Measurements from ENCODE around the gene IL2RA. TPM values are rescaled to one million over a fixed set of nuclear protein-coding genes. Genes with fewer than 3 reads are reported as not detected.
A peak's percentile ranks its signal among the peaks of the same experiment; 100 is the strongest.

IL2RA gene
- total RNA-seq, 1 experiment from 2014 or later: not detected

DNA sequence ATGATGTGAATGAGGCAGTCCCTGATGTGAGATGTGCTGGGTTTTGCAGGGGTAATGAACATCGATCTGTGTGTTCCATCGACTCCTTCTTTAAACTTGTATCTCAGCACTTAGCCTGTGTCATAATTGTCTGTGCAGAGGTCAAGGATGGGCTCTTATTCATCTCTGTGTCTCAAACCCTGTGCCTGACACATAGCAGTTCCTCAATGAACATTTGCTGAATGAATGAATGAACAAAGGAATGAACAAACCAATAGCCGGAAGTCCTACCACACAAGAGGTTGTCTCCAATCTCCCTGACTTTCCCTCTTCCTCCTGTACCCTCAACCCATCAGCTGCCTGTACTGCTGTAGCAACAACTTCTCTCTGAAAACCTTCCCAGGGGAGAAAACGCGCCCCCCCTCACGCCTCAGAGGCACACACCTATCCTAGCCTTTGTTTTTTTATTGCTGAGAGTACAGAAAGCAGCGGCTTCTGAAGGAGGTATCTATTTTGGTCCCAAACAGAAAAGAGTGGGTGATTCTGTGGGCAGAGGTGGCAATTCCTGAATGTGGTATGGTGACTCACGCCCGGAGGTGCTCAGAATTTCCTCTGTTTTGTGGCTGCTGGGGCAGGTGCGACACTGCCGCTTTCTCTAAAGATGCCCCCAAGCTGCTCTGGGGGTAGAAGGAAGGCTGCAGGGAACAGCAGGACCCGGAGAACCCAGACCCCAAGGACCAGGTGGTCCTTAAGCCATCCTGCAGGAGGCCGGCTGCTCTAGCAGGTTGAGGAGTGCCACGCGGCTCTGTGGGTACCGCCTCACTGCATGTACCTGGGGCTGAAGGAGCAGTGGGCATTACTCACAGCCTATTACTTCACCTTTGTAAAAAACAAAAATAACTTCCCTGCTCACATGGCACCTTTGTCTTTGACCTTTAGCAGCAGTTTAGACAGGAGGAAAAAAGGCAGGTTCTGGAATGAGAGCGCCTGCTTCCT is 9.6 kb downstream of the IL2RA start:
- POLR2A ChIA-PET (ENCODE audit: low non-redundant PET): no interaction called here

DNA sequence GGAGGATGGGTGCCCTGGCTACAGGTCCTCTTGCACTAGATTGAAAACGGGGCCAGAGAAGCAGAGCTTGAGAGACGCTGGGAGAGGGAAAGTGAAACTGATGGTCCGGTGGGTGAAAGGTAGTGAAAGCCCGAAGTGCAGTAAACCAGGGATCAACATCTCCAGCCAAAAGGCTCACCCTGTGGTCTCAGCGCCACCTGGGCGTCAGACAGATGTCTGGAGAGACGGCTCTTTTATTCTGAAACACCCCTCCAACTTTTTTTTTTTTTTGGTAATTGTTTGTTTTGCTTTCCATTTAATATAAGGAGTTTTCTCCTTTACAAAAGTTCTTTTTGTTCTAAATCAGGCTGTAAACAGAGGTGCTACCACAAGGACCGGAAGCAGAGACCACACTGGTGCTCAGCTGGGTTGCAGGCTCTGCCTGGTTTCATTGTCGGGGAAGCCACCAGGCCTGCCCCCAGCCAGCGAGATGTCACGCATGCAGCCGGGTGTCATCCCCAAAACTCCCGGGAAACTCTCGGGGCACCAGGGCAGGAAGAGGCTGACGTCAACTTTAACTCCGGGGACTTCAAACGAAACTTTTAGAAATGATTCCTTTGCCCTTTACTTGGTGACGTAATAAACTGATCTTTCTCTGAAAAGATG is 11.2 kb downstream of the IL2RA start:
- Histone ChIP-seq H3K27ac (ENCODE audit: low read depth, low read length, poor library complexity, severe bottlenecking) (no peak overlapping the region), H3K27me3 (replicated peaks; ENCODE audit: insufficient read depth, low read depth, low read length, poor library complexity) (peaks cover 12% of the 10 kb centered on the region), H3K4me3 (ENCODE audit: low read depth, low read length, poor library complexity, severe bottlenecking) (peak overlapping the region; percentile 32), H3K36me3 (ENCODE audit: insufficient read depth, low read length, poor library complexity, severe bottlenecking) (no peaks in the 10 kb centered on the region), H3K4me1 (ENCODE audit: insufficient read depth, low read length, poor library complexity, severe bottlenecking) (no peaks in the 10 kb centered on the region), H3K9me3 (ENCODE audit: low read depth, low read length, poor library complexity, severe bottlenecking) (no peaks in the 10 kb centered on the region)
- no peak for TF ChIP-seq EZH2 (IDR thresholded peaks at IDR 0.05; ENCODE audit: borderline replicate concordance, low read depth, low read length, poor library complexity, severe bottlenecking)
- TF ChIP-seq, protein P1, sequence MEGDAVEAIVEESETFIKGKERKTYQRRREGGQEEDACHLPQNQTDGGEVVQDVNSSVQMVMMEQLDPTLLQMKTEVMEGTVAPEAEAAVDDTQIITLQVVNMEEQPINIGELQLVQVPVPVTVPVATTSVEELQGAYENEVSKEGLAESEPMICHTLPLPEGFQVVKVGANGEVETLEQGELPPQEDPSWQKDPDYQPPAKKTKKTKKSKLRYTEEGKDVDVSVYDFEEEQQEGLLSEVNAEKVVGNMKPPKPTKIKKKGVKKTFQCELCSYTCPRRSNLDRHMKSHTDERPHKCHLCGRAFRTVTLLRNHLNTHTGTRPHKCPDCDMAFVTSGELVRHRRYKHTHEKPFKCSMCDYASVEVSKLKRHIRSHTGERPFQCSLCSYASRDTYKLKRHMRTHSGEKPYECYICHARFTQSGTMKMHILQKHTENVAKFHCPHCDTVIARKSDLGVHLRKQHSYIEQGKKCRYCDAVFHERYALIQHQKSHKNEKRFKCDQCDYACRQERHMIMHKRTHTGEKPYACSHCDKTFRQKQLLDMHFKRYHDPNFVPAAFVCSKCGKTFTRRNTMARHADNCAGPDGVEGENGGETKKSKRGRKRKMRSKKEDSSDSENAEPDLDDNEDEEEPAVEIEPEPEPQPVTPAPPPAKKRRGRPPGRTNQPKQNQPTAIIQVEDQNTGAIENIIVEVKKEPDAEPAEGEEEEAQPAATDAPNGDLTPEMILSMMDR (conservative IDR thresholded peaks at IDR 0.05; ENCODE audit: low read depth, low read length): no peak
- BruUV-seq (replicated peaks): no TSS peak
- ChIA-PET POLR2A (ENCODE audit: low non-redundant PET) (no interaction called here), CTCF (no interaction called here)
- intact Hi-C loops (cut with micrococcal nuclease; ENCODE audit: unreplicated experiment): no loop called here
- DNase-seq (ENCODE audit: low spot score): peak; percentile 15

More for the DNA sequence above, 9.6 kb downstream of the IL2RA start:
- intact Hi-C loops (cut with micrococcal nuclease; ENCODE audit: unreplicated experiment): no loop called here
- Histone ChIP-seq H3K4me1 (ENCODE audit: insufficient read depth, low read length, poor library complexity, severe bottlenecking) (no peaks in the 10 kb centered on the region), H3K9me3 (ENCODE audit: low read depth, low read length, poor library complexity, severe bottlenecking) (no peaks in the 10 kb centered on the region), H3K27me3 (replicated peaks; ENCODE audit: insufficient read depth, low read depth, low read length, poor library complexity) (peaks cover 3% of the 10 kb centered on the region), H3K36me3 (ENCODE audit: insufficient read depth, low read length, poor library complexity, severe bottlenecking) (no peaks in the 10 kb centered on the region), H3K4me3 (ENCODE audit: low read depth, low read length, poor library complexity, severe bottlenecking) (no peak overlapping the region), H3K27ac (ENCODE audit: low read depth, low read length, poor library complexity, severe bottlenecking) (no peak overlapping the region)
- TF ChIP-seq, protein P1 (conservative IDR thresholded peaks at IDR 0.05; ENCODE audit: low read depth, low read length): no peak
- TF ChIP-seq EZH2 (IDR thresholded peaks at IDR 0.05; ENCODE audit: borderline replicate concordance, low read depth, low read length, poor library complexity, severe bottlenecking): no peak
- DNase-seq (ENCODE audit: low spot score): no peak
- no TSS peak for BruUV-seq (replicated peaks)
- CTCF ChIA-PET: no interaction called here

DNA sequence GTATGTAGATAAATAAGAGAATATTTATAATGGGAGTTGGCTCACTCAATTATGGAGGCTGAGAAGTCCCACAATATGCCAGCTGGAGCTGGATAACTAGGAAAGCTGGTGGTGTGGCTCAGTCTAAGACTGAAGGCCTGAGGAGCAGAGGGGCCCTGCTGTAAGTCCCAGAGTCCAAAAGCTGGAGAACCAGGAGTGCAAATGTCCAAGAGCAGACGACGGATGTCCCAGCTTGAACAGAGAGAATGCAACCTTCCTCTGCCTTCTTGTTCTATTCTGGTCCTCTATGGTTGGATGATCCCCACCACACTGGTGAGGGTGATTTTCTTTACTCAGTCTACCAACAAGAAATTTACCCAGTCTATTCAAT is 13.2 kb downstream of the IL2RA start:
- no TSS peak for BruUV-seq (replicated peaks)
- POLR2A ChIA-PET (ENCODE audit: low non-redundant PET): no interaction called here
- no peak for TF ChIP-seq EZH2 (IDR thresholded peaks at IDR 0.05; ENCODE audit: borderline replicate concordance, low read depth, low read length, poor library complexity, severe bottlenecking)
- TF ChIP-seq, protein P1 (conservative IDR thresholded peaks at IDR 0.05; ENCODE audit: low read depth, low read length): no peak

More for the DNA sequence above, 13.2 kb downstream of the IL2RA start:
- intact Hi-C loops (cut with micrococcal nuclease; ENCODE audit: unreplicated experiment): no loop called here
- Histone ChIP-seq H3K4me3 (ENCODE audit: low read depth, low read length, poor library complexity, severe bottlenecking) (no peak overlapping the region), H3K36me3 (ENCODE audit: insufficient read depth, low read length, poor library complexity, severe bottlenecking) (no peaks in the 10 kb centered on the region), H3K27me3 (replicated peaks; ENCODE audit: insufficient read depth, low read depth, low read length, poor library complexity) (peaks cover 29% of the 10 kb centered on the region), H3K4me1 (ENCODE audit: insufficient read depth, low read length, poor library complexity, severe bottlenecking) (no peaks in the 10 kb centered on the region), H3K27ac (ENCODE audit: low read depth, low read length, poor library complexity, severe bottlenecking) (no peak overlapping the region), H3K9me3 (ENCODE audit: low read depth, low read length, poor library complexity, severe bottlenecking) (no peaks in the 10 kb centered on the region)
- DNase-seq (ENCODE audit: low spot score): no peak
- CTCF ChIA-PET: interaction anchor here (0.6 kb wide), 1 partner anchor 41 kb away, joined by 3 read pairs; no protein-coding TSS in a partner anchor

Measured in A673 (cell line).